ENCODE data around the gene GAL. TPM values are rescaled to one million over a fixed set of nuclear protein-coding genes. Genes with fewer than 3 reads are reported as not detected.

The GAL gene
- total and polyA plus RNA-seq, 11 donors: 0.35 to 7.0 (median 1.0) TPM; not detected in 6

GRCh38 chr11:68721075-68721474, 36.7 kb downstream of the GAL start:
- DNase-seq (no peak), ATAC-seq (no peak)
- H3K27me3 ChIP-seq: peaks cover 0 to 5% (median 0%) of the 10 kb centered on the region in 9 donors
- peaks cover 0 to 13% (median 0%) of the 10 kb centered on the region in 12 donors for H3K9me3 ChIP-seq
- no peak overlapping the region for H3K4me3 ChIP-seq
- WGBS, 4 donors: 90 to 98% (median 95%) methylated on average over 2 of the region's 2 CpGs
- H3K4me1 ChIP-seq: no peaks in the 10 kb centered on the region
- intact Hi-C loops (cut with DNase I): no loop called here
- no peaks in the 10 kb centered on the region for H3K36me3 ChIP-seq
- no peak overlapping the region for H3K27ac ChIP-seq
- TF ChIP-seq POLR2A (IDR thresholded peaks at IDR 0.05) (no peak), CTCF (IDR thresholded peaks at IDR 0.05) (no peak)

- Histone ChIP-seq H3K36me3 (no peaks in the 10 kb centered on the region), H3K4me3 (no peak overlapping the region), H3K4me1 (no peaks in the 10 kb centered on the region), H3K9me3 (peaks cover 0 to 13% (median 0%) of the 10 kb centered on the region in 12 donors), H3K27ac (no peak overlapping the region), H3K27me3 (peaks cover 0 to 5% (median 0%) of the 10 kb centered on the region in 9 donors)
- no peak for DNase-seq
- ATAC-seq: no peak
- intact Hi-C loops (cut with DNase I): no loop called here
- TF ChIP-seq POLR2A (IDR thresholded peaks at IDR 0.05) (no peak), CTCF (IDR thresholded peaks at IDR 0.05) (no peak)
- 93 to 99% (median 97%) methylated on average over 1 of the region's 1 CpG for WGBS, 4 donors
Observed at GRCh38 chr11:68722143-68722542, 37.8 kb downstream of the GAL start.

GRCh38 chr11:68724293-68724692, 39.9 kb downstream of the GAL start:
- intact Hi-C loops (cut with DNase I): no loop called here
- H3K36me3 ChIP-seq: no peaks in the 10 kb centered on the region
- ATAC-seq (no peak), DNase-seq (no peak)
- H3K27me3 ChIP-seq: peaks cover 0 to 5% (median 0%) of the 10 kb centered on the region in 9 donors
- no peak overlapping the region for H3K4me3 ChIP-seq
- H3K9me3 ChIP-seq: peaks cover 0 to 12% (median 0%) of the 10 kb centered on the region in 12 donors
- no peak overlapping the region for H3K27ac ChIP-seq
- TF ChIP-seq POLR2A (IDR thresholded peaks at IDR 0.05) (no peak), CTCF (IDR thresholded peaks at IDR 0.05) (no peak)
- no peaks in the 10 kb centered on the region for H3K4me1 ChIP-seq
- WGBS, 4 donors: 66 to 75% (median 71%) methylated on average over 4 of the region's 4 CpGs

GRCh38 chr11:68727783-68728182, 43.4 kb downstream of the GAL start:
- H3K9me3 ChIP-seq: no peaks in the 10 kb centered on the region
- WGBS, 4 donors: 64 to 89% (median 82%) methylated on average over 6 of the region's 6 CpGs
- no peaks in the 10 kb centered on the region for H3K4me1 ChIP-seq
- intact Hi-C loops (cut with DNase I): no loop called here
- DNase-seq: no peak
- peak in 1 of 4 donors; percentile 36 for ATAC-seq
- H3K36me3 ChIP-seq: no peaks in the 10 kb centered on the region
- no peak overlapping the region for H3K4me3 ChIP-seq
- no peak overlapping the region for H3K27ac ChIP-seq
- peaks cover 0 to 5% (median 0%) of the 10 kb centered on the region in 9 donors for H3K27me3 ChIP-seq
- TF ChIP-seq POLR2A (IDR thresholded peaks at IDR 0.05) (no peak), CTCF (IDR thresholded peaks at IDR 0.05) (peak in 3 of 12 donors; percentile 21 to 30 (median 29))

Measured in heart left ventricle (tissue), 16 donors.